HG03439 (cell line): Measurements from ENCODE around the gene ZNF541.
A peak's percentile ranks its signal among the peaks of the same experiment; 100 is the strongest.

Source experiments
- ATAC-seq: cut with Tn5 transposase; IDR thresholded peaks from one replicate; pipeline ENCODE4 v1.9.1; 2021; ENCODE audit warnings: mild to moderate bottlenecking, moderate library complexity; ENCODE audit not compliant: unreplicated experiment

The ZNF541 gene

GRCh38 chr19:47573071-47574026 lies at the start of gene ZNF541:
ZNF541 (minus strand) TSS chr19:47573148; CDS start chr19:47555856, 17,292 bp downstream.
- no peak for ATAC-seq

- ATAC-seq = no peak
Measured at GRCh38 chr19:47619763-47620162, 46.8 kb upstream of the ZNF541 start.

GRCh38 chr19:47618771-47619170 lies 45.8 kb upstream of the ZNF541 start:
- no peak for ATAC-seq

GRCh38 chr19:47615714-47616113 lies 42.8 kb upstream of the ZNF541 start:
- no peak for ATAC-seq

GRCh38 chr19:47615230-47615629 lies 42.3 kb upstream of the ZNF541 start:
- no peak for ATAC-seq

GRCh38 chr19:47614559-47614958 lies 41.6 kb upstream of the ZNF541 start:
- ATAC-seq = no peak

- no peak for ATAC-seq
Measured at GRCh38 chr19:47614021-47614295, 41.0 kb upstream of the ZNF541 start.

- ATAC-seq = no peak
Measured at GRCh38 chr19:47613165-47614020, 40.4 kb upstream of the ZNF541 start.

- ATAC-seq = no peak
Measured at GRCh38 chr19:47610902-47611301, 38.0 kb upstream of the ZNF541 start.

GRCh38 chr19:47609906-47610894 lies 37.3 kb upstream of the ZNF541 start:
- ATAC-seq = no peak

GRCh38 chr19:47608969-47609905 lies 36.3 kb upstream of the ZNF541 start, which contains the start of gene BICRA:
BICRA (plus strand) TSS chr19:47609134; CDS start chr19:47673575, 64,441 bp downstream.
- ATAC-seq = peak; percentile 42

GRCh38 chr19:47608074-47608918 lies 35.3 kb upstream of the ZNF541 start:
- ATAC-seq = peak; percentile 75

GRCh38 chr19:47607564-47608073 lies 34.7 kb upstream of the ZNF541 start:
- ATAC-seq = no peak

- no peak for ATAC-seq
Measured at GRCh38 chr19:47603706-47604565, 31.0 kb upstream of the ZNF541 start.

- ATAC-seq = no peak
Measured at GRCh38 chr19:47601180-47601904, 28.4 kb upstream of the ZNF541 start.

GRCh38 chr19:47600246-47601179 lies 27.6 kb upstream of the ZNF541 start:
- peak; percentile 93 for ATAC-seq
